Effector memory CD8-positive, alpha-beta T cell (primary cell): ENCODE measurements around the gene GATD1.

Experiments
- ATAC-seq: fragments of 150-1000 bp; cut with Tn5 transposase; replicated peaks from 2 replicates; pipeline ENCODE4 v1.10.0; 2021; ENCODE audit warnings: mild to moderate bottlenecking, moderate library complexity
- DNase-seq, 3 experiments: peaks; one replicate each; pipeline ENCODE4 v3.0.0; 2021
- H3K27ac Mint-ChIP-seq, 2 donors: one replicate each; pipeline ENCODE4 v1.8.0; 2022; ENCODE audit warnings: mild to moderate bottlenecking in 2 of 2, mixed read lengths in 2 of 2, moderate library complexity in 2 of 2
- H3K27me3 Mint-ChIP-seq, 2 donors: one replicate each; pipeline ENCODE4 v1.8.0; 2022; ENCODE audit warnings: mixed read lengths in 2 of 2
- H3K36me3 Mint-ChIP-seq: one replicate; pipeline ENCODE4 v1.8.0; 2022; ENCODE audit warnings: mild to moderate bottlenecking, moderate library complexity, mixed read lengths; ENCODE audit not compliant: insufficient read depth
- H3K4me1 Mint-ChIP-seq, 2 donors: one replicate each; pipeline ENCODE4 v1.8.0; 2022; ENCODE audit warnings: low read depth in 2 of 2, mixed read lengths in 2 of 2
- H3K4me3 Mint-ChIP-seq, 2 donors: one replicate each; pipeline ENCODE4 v1.8.0; 2022; ENCODE audit warnings: mild to moderate bottlenecking in 2 of 2, mixed read lengths in 2 of 2, moderate library complexity in 2 of 2
- H3K9me3 Mint-ChIP-seq, 2 donors: one replicate each; pipeline ENCODE4 v1.8.0; 2022; ENCODE audit warnings: mixed read lengths in 2 of 2

Gene GATD1

GRCh38 chr11:795634-796564 is 18.6 kb upstream of the GATD1 start:
- DNase-seq (peak; percentile 59 to 68 (median 61)), ATAC-seq (peak; percentile 41)
- peak overlapping the region; percentile 88 to 96 for H3K27ac Mint-ChIP-seq
- peak overlapping the region; percentile 91 for H3K4me3 Mint-ChIP-seq
- peaks cover 9 to 11% of the 10 kb centered on the region in 2 donors for H3K4me1 Mint-ChIP-seq
- no peaks in the 10 kb centered on the region for H3K27me3 Mint-ChIP-seq
- no peaks in the 10 kb centered on the region for H3K9me3 Mint-ChIP-seq
- peaks cover 31% of the 10 kb centered on the region for H3K36me3 Mint-ChIP-seq

GRCh38 chr11:794766-795633 is 17.7 kb upstream of the GATD1 start:
- peak overlapping the region; percentile 91 for H3K4me3 Mint-ChIP-seq
- ATAC-seq = no peak
- no peaks in the 10 kb centered on the region for H3K27me3 Mint-ChIP-seq
- peaks cover 9 to 11% of the 10 kb centered on the region in 2 donors for H3K4me1 Mint-ChIP-seq
- H3K27ac Mint-ChIP-seq = peak overlapping the region; percentile 88 to 96
- H3K36me3 Mint-ChIP-seq = peaks cover 31% of the 10 kb centered on the region
- DNase-seq = no peak
- no peaks in the 10 kb centered on the region for H3K9me3 Mint-ChIP-seq

- ATAC-seq (no peak), DNase-seq (no peak)
- Mint-ChIP-seq H3K4me3 (peak overlapping the region; percentile 45 to 91), H3K27ac (peak overlapping the region in 1 of 2 donors; percentile 35), H3K27me3 (no peaks in the 10 kb centered on the region), H3K36me3 (peaks cover 31% of the 10 kb centered on the region), H3K9me3 (no peaks in the 10 kb centered on the region), H3K4me1 (peaks cover 9 to 11% of the 10 kb centered on the region in 2 donors)
These were observed 16.9 kb upstream of the GATD1 start for GRCh38 chr11:794013-794765.

- H3K36me3 Mint-ChIP-seq = peaks cover 31% of the 10 kb centered on the region
- peaks cover 0 to 4% of the 10 kb centered on the region in 2 donors for H3K27me3 Mint-ChIP-seq
- no peaks in the 10 kb centered on the region for H3K9me3 Mint-ChIP-seq
- H3K4me3 Mint-ChIP-seq = peak overlapping the region; percentile 40 to 45
- no peak for ATAC-seq
- H3K27ac Mint-ChIP-seq = no peak overlapping the region
- peaks cover 9 to 11% of the 10 kb centered on the region in 2 donors for H3K4me1 Mint-ChIP-seq
- no peak for DNase-seq
These were observed 16.3 kb upstream of the GATD1 start for GRCh38 chr11:793556-793955.

GRCh38 chr11:792873-793272 is 15.6 kb upstream of the GATD1 start:
- DNase-seq (no peak), ATAC-seq (no peak)
- H3K9me3 Mint-ChIP-seq = no peaks in the 10 kb centered on the region
- H3K36me3 Mint-ChIP-seq = peaks cover 31% of the 10 kb centered on the region
- H3K27ac Mint-ChIP-seq = no peak overlapping the region
- H3K4me1 Mint-ChIP-seq = peaks cover 9 to 11% of the 10 kb centered on the region in 2 donors
- no peak overlapping the region for H3K4me3 Mint-ChIP-seq
- H3K27me3 Mint-ChIP-seq = peaks cover 0 to 6% of the 10 kb centered on the region in 2 donors

GRCh38 chr11:792535-792821 is 15.2 kb upstream of the GATD1 start:
- H3K36me3 Mint-ChIP-seq = peaks cover 28% of the 10 kb centered on the region
- no peak for DNase-seq
- no peak overlapping the region for H3K27ac Mint-ChIP-seq
- H3K4me1 Mint-ChIP-seq = peaks cover 9 to 11% of the 10 kb centered on the region in 2 donors
- peaks cover 0 to 6% of the 10 kb centered on the region in 2 donors for H3K27me3 Mint-ChIP-seq
- no peak overlapping the region for H3K4me3 Mint-ChIP-seq
- no peaks in the 10 kb centered on the region for H3K9me3 Mint-ChIP-seq
- no peak for ATAC-seq

- DNase-seq (no peak), ATAC-seq (no peak)
- peaks cover 0 to 6% of the 10 kb centered on the region in 2 donors for H3K27me3 Mint-ChIP-seq
- peaks cover 7 to 8% of the 10 kb centered on the region in 2 donors for H3K4me1 Mint-ChIP-seq
- H3K9me3 Mint-ChIP-seq = no peaks in the 10 kb centered on the region
- H3K4me3 Mint-ChIP-seq = no peak overlapping the region
- peaks cover 22% of the 10 kb centered on the region for H3K36me3 Mint-ChIP-seq
- no peak overlapping the region for H3K27ac Mint-ChIP-seq
These were observed 14.6 kb upstream of the GATD1 start for GRCh38 chr11:791658-792534.

GRCh38 chr11:790721-791564 is 13.7 kb upstream of the GATD1 start:
- Mint-ChIP-seq H3K9me3 (no peaks in the 10 kb centered on the region), H3K36me3 (peaks cover 13% of the 10 kb centered on the region), H3K4me3 (no peak overlapping the region), H3K27ac (peak overlapping the region in 1 of 2 donors; percentile 62), H3K27me3 (peaks cover 0 to 6% of the 10 kb centered on the region in 2 donors), H3K4me1 (peaks cover 2 to 3% of the 10 kb centered on the region in 2 donors)
- DNase-seq (no peak), ATAC-seq (no peak)

- Mint-ChIP-seq H3K36me3 (peaks cover 4% of the 10 kb centered on the region), H3K4me3 (peak within 1 kb of the TSS in 1 of 2 donors; percentile 13), H3K9me3 (no peaks in the 10 kb centered on the region), H3K27me3 (peaks cover 0 to 6% of the 10 kb centered on the region in 2 donors), H3K4me1 (peaks cover 0 to 4% of the 10 kb centered on the region in 2 donors), H3K27ac (peak within 1 kb of the TSS in 1 of 2 donors; percentile 62)
- DNase-seq (no peak), ATAC-seq (peak; percentile 61)
These were observed 12.7 kb upstream of the GATD1 start, which contains the start of gene CEND1 for GRCh38 chr11:789943-790342. Gene CEND1, minus strand, starts transcription at chr11:790090. Its CDS starts 1,514 bp downstream, at chr11:788576.

- Mint-ChIP-seq H3K27me3 (peaks cover 0 to 6% of the 10 kb centered on the region in 2 donors), H3K36me3 (peaks cover 3% of the 10 kb centered on the region), H3K4me3 (peak overlapping the region; percentile 13 to 21), H3K4me1 (peaks cover 0 to 4% of the 10 kb centered on the region in 2 donors), H3K9me3 (no peaks in the 10 kb centered on the region), H3K27ac (no peak overlapping the region)
- no peak for ATAC-seq
- no peak for DNase-seq
These were observed 12.0 kb upstream of the GATD1 start for GRCh38 chr11:788953-789940.
